Thyroid gland (tissue), 4 donors: ENCODE data around the gene COL18A1.

Experiments used
- POLR2A ChIP-seq, 2 donors: fragments of 450-650 bp; IDR thresholded peaks; one replicate each; pipeline ENCODE4 v1.6.1; 2017; ENCODE audit warnings: antibody characterized with exemption in 2 of 2, mild to moderate bottlenecking in 2 of 2, moderate library complexity in 1 of 2
- TF ChIP-seq, protein P1 (sequence below), 6 experiments: fragments of 200-600 bp in 3 of 6; fragments of 450-650 bp in 3 of 6; sonication (generic) in 3 of 6; IDR thresholded peaks; one replicate each; pipeline ENCODE4 v1.5.1; 2016 to 2019; ENCODE audit warnings: antibody characterized with exemption in 6 of 6, mild to moderate bottlenecking in 2 of 6, inconsistent platforms in 1 of 6, moderate library complexity in 1 of 6

DNA sequence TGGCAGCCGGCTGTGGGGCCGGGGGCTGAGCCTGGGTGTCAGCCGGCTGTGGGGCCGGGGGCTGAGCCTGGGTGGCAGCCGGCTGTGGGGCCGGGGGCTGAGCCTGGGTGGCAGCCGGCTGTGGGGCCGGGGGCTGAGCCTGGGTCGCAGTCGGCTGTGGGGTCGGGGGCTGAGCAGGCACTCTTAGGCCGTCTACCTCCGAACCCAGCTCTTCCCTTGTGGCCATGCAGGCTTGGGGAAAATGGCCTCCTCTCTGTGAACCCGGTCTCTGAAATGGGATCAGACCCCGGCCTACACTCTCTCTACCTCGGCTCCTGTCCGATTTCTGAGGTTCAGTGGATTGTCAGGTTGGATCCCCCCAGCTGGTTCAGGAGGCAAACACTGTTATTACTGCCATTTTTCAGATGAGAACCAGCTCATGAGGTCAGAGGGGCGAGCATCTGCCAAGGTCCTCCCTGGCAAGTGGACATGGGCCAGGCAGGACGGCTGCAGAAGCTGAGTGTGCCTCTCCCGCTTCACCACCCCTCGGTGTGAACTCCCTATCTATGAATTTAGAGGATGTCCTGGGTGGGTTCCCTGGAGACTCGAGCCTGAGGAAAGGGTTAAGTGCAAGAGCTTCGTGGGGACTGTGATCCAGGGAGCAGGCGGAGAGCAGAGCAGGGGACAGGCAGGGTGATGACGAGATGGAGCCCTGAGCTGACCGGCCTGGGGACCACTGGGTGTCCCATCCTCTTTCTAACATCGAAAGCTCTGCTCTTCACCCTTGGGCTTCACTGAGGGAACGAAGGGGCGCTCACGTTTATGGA is 10.9 kb upstream of the COL18A1 start:
- TF ChIP-seq, protein P1, sequence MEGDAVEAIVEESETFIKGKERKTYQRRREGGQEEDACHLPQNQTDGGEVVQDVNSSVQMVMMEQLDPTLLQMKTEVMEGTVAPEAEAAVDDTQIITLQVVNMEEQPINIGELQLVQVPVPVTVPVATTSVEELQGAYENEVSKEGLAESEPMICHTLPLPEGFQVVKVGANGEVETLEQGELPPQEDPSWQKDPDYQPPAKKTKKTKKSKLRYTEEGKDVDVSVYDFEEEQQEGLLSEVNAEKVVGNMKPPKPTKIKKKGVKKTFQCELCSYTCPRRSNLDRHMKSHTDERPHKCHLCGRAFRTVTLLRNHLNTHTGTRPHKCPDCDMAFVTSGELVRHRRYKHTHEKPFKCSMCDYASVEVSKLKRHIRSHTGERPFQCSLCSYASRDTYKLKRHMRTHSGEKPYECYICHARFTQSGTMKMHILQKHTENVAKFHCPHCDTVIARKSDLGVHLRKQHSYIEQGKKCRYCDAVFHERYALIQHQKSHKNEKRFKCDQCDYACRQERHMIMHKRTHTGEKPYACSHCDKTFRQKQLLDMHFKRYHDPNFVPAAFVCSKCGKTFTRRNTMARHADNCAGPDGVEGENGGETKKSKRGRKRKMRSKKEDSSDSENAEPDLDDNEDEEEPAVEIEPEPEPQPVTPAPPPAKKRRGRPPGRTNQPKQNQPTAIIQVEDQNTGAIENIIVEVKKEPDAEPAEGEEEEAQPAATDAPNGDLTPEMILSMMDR (IDR thresholded peaks at IDR 0.05) = no peak
- no peak for TF ChIP-seq POLR2A (IDR thresholded peaks at IDR 0.05)
